ENCODE measurements around the gene PEA15.

Gene PEA15

DNA sequence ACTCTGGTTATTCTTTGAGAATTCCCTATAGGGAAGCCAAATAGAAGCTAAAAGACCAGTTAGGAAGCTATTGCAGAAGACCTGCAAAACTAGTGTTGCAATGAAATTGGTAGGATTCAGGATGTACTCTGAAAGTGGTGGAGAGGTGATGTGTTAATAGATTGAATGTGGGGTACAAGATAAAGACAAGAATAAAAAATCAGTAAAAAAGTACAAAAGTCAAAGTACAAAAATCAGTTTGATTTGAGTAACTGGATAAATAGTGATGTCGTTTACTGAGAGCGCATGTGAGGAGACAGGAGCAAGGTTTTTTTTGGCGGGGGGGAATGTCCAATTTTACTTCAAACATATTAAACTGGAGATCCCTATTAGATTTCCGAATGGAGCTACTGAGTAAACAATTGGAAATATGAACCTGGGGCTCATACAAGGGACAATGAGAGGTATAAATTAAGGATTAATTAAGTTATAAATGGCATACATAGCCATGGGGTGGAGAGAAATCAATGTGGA is 59.7 kb downstream of the PEA15 start:
- no peak overlapping the region for H3K4me3 ChIP-seq (ENCODE audit: low read depth, low read length)
- H3K27ac ChIP-seq (ENCODE audit: extremely low read depth, low read depth, low read length), result no peak overlapping the region
- ChIA-PET POLR2A (interaction anchor here (1.4 kb wide), 1 partner anchor 20 kb away, joined by 5 read pairs; the partner anchor contains the start of gene PEX19), CTCF (interaction anchor here (0.6 to 2.8 kb wide), 8 partner anchors 14 to 170 kb away, joined by 3 to 16 read pairs (median 3); partner anchors contain the start of gene PEX19)
- TF ChIP-seq ZNF391 (tag by site-specific recombination; IDR thresholded peaks at IDR 0.05; ENCODE audit: borderline replicate concordance, low read depth) (no peak), ZNF600 (tag by site-specific recombination; IDR thresholded peaks at IDR 0.05) (no peak)
- H3K4me1 ChIP-seq (ENCODE audit: control insufficient read depth, insufficient read depth, low read length), result peaks cover 9% of the 10 kb centered on the region
- H3K36me3 ChIP-seq (ENCODE audit: control insufficient read depth in 2 of 2, insufficient read depth in 1 of 2, low read length in 2 of 2), result no peaks in the 10 kb centered on the region
- no peaks in the 10 kb centered on the region for H3K9me3 ChIP-seq (ENCODE audit: control insufficient read depth, insufficient read depth, low read depth, low read length)
